ENCODE results near the gene PANK3. TPM values are rescaled to one million over a fixed set of nuclear protein-coding genes. Genes with fewer than 3 reads are reported as not detected.
"Not testable (repeated sequence)": the region's sequence is repeated elsewhere in the genome, so short reads cannot be mapped to it uniquely, and the experiment has no call there.

Gene PANK3
- total RNA-seq, 2 donors from 2014 or later, result 24.9 to 39.2 TPM

DNA sequence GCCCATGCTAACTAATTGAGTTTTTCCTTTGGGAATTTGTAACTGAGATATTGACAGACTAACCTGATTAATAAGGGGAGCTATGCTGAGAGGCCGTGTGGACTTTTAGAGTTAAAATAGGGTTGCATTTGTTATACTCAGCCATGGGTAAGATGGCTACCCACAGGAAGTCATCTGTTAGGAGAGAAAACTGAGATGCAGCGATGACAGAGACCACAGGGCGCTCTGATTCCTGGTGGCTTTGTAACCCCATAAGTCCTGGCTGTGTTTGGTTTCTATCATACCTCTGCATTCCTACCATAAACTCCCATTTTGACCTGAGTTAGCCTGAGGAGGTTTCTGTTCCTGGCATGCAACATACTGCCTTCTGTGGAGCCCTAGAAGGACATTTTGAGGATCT, 19.5 kb upstream of the PANK3 start:
- DNase-seq (ENCODE audit: low spot score), result no peak
- Histone ChIP-seq H3K4me1 (ENCODE audit: control insufficient read depth in 1 of 2, low read depth in 2 of 2) (no peaks in the 10 kb centered on the region), H3K9me3 (no peaks in the 10 kb centered on the region), H3K4me3 (no peak overlapping the region), H3K36me3 (no peaks in the 10 kb centered on the region), H3K27ac (no peak overlapping the region), H3K27me3 (replicated peaks; ENCODE audit: insufficient read depth) (no peaks in the 10 kb centered on the region)
- no peak for ATAC-seq (ENCODE audit: insufficient number of reproducible peaks, low FRiP score, low read depth)
- TF ChIP-seq, protein P1, sequence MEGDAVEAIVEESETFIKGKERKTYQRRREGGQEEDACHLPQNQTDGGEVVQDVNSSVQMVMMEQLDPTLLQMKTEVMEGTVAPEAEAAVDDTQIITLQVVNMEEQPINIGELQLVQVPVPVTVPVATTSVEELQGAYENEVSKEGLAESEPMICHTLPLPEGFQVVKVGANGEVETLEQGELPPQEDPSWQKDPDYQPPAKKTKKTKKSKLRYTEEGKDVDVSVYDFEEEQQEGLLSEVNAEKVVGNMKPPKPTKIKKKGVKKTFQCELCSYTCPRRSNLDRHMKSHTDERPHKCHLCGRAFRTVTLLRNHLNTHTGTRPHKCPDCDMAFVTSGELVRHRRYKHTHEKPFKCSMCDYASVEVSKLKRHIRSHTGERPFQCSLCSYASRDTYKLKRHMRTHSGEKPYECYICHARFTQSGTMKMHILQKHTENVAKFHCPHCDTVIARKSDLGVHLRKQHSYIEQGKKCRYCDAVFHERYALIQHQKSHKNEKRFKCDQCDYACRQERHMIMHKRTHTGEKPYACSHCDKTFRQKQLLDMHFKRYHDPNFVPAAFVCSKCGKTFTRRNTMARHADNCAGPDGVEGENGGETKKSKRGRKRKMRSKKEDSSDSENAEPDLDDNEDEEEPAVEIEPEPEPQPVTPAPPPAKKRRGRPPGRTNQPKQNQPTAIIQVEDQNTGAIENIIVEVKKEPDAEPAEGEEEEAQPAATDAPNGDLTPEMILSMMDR (IDR thresholded peaks at IDR 0.05), result no peak

DNA sequence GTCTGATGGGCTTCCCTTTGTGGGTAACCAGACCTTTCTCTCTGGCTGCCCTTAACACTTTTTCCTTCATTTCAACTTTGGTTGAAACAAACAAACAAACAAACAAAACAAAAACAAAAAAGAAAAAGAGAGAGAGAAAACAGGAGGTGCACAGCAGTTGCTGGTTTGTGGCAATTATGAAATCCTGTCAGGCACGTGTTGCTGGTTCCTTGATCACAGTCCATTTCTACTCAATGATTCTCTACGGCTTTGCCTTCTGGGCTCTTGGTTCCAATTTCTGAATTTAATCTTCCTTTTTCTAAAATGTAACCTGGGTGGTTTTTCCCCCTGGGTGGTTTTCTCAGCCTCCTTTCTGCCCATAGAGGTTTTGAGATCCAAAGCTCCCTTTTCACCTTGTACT, 17.8 kb upstream of the PANK3 start:
- no peak overlapping the region for H3K4me3 ChIP-seq
- TF ChIP-seq, protein P1 (IDR thresholded peaks at IDR 0.05), result no peak
- H3K9me3 ChIP-seq, result no peaks in the 10 kb centered on the region
- H3K27me3 ChIP-seq (replicated peaks; ENCODE audit: insufficient read depth), result no peaks in the 10 kb centered on the region
- DNase-seq (ENCODE audit: low spot score), result no peak
- H3K36me3 ChIP-seq, result no peaks in the 10 kb centered on the region
- no peak overlapping the region for H3K27ac ChIP-seq
- no peaks in the 10 kb centered on the region for H3K4me1 ChIP-seq (ENCODE audit: control insufficient read depth in 1 of 2, low read depth in 2 of 2)
- ATAC-seq (ENCODE audit: insufficient number of reproducible peaks, low FRiP score, low read depth), result no peak

DNA sequence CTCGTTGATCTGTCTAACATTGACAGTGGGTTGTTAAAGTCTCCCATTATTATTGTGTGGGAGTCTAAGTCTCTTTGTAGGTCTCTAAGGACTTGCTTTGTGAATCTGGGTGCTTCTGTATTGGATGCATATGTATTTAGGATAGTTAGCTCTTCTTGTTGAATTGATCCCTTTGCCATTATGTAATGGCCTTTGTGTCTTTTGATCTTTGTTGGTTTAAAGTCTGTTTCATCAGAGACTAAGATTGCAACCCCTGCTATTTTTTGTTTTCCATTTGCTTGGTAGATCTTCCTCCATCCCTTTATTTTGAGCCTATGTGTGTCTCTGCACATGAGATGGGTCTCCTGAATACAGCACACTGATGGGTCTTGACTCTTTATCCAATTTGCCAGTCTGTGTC, 17.0 kb upstream of the PANK3 start:
- H3K4me1 ChIP-seq (ENCODE audit: control insufficient read depth in 1 of 2, low read depth in 2 of 2); ATAC-seq (ENCODE audit: insufficient number of reproducible peaks, low FRiP score, low read depth); DNase-seq (ENCODE audit: low spot score); H3K27me3 ChIP-seq (replicated peaks; ENCODE audit: insufficient read depth); H3K36me3 ChIP-seq; H3K27ac ChIP-seq; H3K4me3 ChIP-seq; H3K9me3 ChIP-seq: not testable (repeated sequence)

DNA sequence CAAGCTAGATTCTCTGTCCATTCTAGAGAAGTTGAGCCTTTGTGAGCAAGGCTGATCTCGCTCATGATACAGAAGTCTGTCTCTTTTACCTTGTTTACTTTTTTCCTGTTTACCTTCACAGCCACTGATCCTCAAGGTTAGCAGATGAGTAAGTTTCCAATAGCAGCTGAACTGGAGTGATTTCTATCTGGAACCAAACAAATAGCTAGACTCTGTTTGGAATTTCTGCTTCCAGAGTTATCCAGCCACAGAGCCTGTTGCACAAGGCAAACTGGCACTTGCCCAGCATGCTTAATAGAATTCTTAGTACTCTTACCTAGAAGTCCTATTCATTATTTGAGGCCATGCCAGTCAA, 12.8 kb upstream of the PANK3 start:
- Histone ChIP-seq H3K4me3 (no peak overlapping the region), H3K36me3 (no peaks in the 10 kb centered on the region), H3K9me3 (no peaks in the 10 kb centered on the region), H3K4me1 (ENCODE audit: control insufficient read depth in 1 of 2, low read depth in 2 of 2) (no peaks in the 10 kb centered on the region), H3K27ac (no peak overlapping the region), H3K27me3 (replicated peaks; ENCODE audit: insufficient read depth) (no peaks in the 10 kb centered on the region)
- TF ChIP-seq, protein P1 (IDR thresholded peaks at IDR 0.05), result no peak
- no peak for DNase-seq (ENCODE audit: low spot score)
- ATAC-seq (ENCODE audit: insufficient number of reproducible peaks, low FRiP score, low read depth), result no peak

DNA sequence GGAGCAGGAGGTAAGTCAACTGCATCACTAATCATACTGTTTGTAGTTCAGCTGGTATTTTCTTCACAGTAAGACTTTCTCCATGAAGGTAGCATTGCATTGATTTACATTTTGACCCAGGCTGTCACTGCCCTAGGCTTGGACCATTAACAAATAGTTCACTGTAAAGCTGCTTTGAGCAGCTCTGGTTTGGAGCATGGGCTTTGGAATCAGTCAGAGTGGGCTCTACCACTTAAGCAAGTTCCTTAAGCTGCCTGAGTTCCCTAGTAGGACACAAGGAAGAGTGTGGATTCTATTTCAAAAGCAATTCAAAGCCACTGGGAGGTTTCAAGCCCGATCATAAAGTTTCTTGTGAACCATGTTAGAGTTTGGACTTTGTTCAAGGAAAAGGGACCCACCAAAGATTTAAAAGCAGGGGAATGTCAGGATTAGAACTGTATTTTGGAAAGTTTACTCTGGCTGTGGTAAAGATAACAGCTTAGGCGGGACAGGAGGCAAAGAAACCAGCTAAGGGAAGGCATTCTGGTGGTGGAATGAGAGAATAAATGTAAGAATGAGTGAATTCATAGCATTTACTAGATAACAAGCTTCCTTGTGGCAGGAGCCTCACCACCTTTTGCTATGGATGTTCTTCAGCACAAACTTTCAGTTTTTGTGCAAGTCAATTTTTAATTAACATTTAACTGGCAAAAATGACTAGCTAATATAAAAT, 12.3 kb upstream of the PANK3 start:
- TF ChIP-seq, protein P1 (IDR thresholded peaks at IDR 0.05), result no peak
- ATAC-seq (ENCODE audit: insufficient number of reproducible peaks, low FRiP score, low read depth), result no peak
- no peak overlapping the region for H3K27ac ChIP-seq

DNA sequence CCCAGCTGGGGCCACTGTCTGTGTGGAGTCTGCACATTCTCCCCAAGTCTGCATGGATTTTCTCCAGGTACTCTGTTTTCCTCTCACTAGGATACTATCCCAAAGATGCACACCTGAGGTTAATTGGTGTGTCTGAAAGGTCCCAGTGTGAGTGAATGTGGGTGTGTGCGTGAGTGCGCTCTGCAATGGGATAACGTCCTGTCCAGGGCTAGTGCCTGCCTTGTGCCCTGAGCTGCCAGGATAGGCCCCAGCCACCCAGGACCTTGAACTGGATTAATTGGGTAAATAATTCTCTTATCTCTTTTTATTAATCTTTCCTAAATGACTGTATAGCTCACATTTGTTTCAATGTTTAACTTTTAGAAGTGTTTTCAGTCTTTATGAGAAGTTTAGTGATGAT, 11.5 kb upstream of the PANK3 start:
- DNase-seq (ENCODE audit: low spot score), result no peak
- Histone ChIP-seq H3K4me3 (no peak overlapping the region), H3K4me1 (ENCODE audit: control insufficient read depth in 1 of 2, low read depth in 2 of 2) (no peaks in the 10 kb centered on the region), H3K9me3 (no peaks in the 10 kb centered on the region), H3K36me3 (no peaks in the 10 kb centered on the region), H3K27me3 (replicated peaks; ENCODE audit: insufficient read depth) (no peaks in the 10 kb centered on the region), H3K27ac (no peak overlapping the region)
- TF ChIP-seq, protein P1 (IDR thresholded peaks at IDR 0.05), result no peak
- no peak for ATAC-seq (ENCODE audit: insufficient number of reproducible peaks, low FRiP score, low read depth)

More for the DNA sequence above, 12.3 kb upstream of the PANK3 start:
- no peaks in the 10 kb centered on the region for H3K27me3 ChIP-seq (replicated peaks; ENCODE audit: insufficient read depth)
- H3K4me3 ChIP-seq, result no peak overlapping the region
- DNase-seq (ENCODE audit: low spot score), result no peak
- H3K4me1 ChIP-seq (ENCODE audit: control insufficient read depth in 1 of 2, low read depth in 2 of 2), result no peaks in the 10 kb centered on the region
- no peaks in the 10 kb centered on the region for H3K36me3 ChIP-seq
- no peaks in the 10 kb centered on the region for H3K9me3 ChIP-seq
